Fibroblast of upper back skin (primary cell): ENCODE results near the gene MST1R.
"Not testable (repeated sequence)": the region's sequence is repeated elsewhere in the genome, so short reads cannot be mapped to it uniquely, and the experiment has no call there.

ENCODE experiments used
- DNase-seq: peaks from one replicate; pipeline ENCODE4 v3.0.0-alpha.2; 2013

The MST1R gene

DNA sequence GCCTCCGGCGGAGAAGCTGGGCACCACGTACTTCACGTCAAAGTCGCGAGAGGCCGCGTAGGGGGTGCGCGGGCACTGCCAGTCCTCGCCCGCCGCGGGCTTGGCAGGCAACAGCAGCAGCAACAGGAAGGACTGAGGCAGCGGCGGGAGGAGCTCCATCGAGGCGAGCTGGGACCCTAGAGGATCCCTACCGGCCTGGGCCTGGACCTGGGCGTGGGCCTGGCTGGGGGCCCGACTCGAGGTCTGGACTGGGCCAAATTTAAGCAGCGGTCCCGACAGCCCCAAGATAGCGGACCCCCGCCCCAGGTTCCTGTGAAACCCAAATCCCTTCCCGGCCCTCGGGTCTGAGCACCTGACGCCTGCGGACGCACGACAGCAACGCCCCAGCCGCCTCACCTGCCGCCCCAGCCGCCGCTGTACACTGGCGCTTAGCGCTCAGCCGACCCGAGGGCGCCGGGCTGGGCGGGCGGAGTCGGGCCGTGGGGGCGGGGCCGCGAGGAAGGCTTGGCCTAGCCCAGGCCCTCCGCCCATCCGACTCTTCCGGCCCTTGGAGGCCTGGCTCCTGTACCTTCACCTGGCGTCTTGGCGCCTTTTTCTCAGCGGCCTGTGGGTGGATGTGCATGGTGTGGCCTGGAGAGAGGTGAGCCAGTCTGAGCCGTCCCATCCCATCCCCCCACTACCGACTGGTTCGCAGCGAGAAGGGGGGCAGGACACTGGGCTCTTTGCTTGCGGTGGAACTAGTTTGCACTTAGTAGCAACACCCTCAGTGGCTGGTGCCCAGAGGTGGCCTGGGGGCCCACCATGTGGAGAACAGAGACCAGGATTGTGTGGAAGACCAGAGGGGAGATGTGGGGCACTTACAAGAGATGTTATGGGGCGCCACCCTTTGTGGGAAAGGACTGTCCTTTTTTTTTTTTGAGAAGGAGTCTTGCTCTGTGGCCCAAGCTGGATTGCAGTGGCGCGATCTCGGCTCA, at the start of gene MST1R:
MST1R (minus strand) TSS at position 423 of the 974 bp plus-strand sequence; CDS start at position 159, 264 bp downstream.
- peak; percentile 19 for DNase-seq

DNA sequence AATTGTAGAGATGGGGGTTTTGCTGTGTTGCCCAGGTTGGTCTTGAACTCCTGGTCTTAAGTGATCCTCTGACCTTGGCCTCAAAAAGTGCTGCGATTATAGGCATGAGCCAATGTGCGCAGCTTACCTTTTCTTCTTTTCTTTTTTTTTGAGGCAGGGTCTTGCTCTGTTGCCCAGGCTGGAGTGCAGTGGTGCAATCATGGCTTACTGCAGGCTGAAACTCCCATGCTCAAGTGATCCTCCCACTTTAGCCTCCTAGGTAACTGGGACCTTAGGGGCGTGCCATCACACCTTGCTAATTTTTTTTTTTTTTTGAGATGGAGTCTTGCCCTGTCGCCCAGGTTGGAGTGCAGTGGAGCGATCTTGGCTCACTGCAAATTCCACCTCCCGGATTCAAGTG, 49.3 kb upstream of the MST1R start:
- no peak for DNase-seq

DNA sequence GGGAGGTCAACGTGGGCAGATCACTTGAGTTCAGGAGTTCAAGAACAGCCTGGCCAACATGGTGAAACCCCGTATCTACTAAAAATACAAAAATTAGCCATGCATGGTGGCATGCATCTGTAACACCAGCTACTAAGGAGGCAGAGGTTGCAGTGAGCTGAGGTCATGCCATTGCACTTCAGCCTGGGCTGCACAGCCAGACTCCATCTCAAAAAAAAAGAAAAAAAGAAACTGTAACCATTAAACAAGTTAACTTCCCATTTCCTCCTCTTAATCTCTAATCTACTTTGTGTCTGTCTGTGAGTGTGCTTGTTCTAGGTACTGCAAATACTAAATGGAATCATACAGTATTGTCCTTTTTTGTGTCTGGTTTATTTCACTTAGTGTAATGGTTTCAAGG, 39.0 kb upstream of the MST1R start:
- DNase-seq, result no peak

DNA sequence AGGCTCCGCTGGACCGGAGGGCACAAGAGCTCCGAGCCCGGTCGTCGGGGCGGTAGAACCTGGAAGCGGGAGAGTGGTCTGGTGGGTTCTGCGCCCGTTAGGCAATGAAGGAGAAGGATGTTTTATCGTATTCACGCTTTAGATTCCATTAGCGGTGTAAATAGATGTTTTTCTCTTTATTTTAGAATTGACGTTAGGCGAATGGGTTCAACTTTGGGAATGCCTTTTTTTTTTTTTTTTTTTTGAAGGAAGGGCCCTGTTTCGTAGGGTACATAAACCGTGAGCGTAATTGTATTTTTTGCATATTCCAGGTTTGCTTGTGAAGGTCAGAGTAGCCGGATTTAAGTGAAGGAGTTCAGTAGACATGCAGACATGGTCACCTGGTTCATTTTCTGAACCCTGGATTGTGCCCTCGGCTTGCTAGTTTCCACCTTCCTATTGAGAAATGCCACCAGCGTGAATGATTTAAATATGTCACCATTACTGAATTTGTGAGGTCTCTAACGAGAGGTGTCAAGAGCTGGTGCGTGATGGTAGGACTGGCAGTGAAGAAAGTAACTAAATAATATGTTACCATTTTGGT, 37.1 kb upstream of the MST1R start:
- DNase-seq, result no peak

DNA sequence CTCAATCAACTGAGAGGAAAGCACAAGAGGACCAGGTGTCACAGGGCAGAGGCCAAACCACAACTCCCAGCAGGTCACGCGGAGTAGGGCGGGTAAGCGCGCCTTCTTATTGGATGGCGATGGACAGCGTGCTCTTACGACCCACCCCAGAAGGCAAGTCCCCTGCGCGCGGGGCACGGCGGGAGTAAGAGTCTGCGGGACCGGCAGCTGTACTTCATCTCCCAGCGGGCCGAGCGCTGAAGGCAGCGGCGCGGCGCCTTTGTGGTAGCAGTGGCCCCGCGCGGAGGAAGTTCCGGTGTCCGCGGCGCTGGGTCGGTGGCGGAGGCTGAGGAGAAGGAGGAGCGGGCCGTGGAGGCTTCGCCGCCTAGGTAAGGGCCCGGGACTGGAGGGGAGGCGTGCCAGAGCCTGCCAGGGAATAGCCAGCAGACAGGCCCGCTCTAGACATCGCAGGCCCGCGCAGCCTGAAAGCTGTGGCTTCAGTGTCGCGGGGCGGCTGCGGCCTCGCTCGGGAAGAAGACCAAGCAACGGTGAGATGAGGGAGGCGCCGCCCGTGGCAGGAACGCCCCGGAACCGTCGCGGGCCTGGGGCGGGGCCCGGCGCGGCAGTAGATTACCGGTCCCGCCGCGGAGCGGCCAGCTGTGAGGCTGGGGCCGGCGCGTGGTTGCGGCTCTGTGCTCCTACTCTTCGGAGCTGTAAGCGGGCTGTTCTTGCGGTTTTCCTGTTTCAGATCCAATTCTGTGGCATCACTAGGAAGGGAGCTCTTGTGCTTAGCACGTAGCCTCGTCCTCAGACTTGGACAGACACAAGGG, 36.4 kb upstream of the MST1R start, which contains the start of gene RBM6:
RBM6 (plus strand) TSS at position 293 of the 809 bp plus-strand sequence. CDS start 22,492 bp downstream, outside the sequence.
- DNase-seq, result peak; percentile 97

DNA sequence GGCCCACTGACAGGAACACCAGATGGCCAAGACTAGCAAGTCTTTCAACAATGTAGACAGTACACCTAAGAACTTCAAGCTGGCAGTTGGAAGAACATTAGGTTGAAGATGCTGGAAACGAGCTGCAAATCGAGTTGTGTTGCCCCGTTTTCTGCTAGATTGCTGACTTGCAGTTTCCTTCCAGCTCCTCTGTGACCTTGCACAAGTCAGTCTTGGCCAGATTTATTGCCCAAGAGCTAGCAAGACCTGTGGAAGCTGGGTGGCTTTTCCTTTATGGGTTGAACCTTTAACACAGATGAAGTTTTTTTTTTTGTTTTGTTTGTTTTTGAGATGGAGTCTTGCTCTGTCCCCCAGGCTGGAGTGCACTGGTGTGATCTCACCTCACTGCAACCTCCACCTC, 33.4 kb upstream of the MST1R start:
- no peak for DNase-seq

- not testable (repeated sequence) for DNase-seq
These were observed 28.6 kb upstream of the MST1R start for GRCh38 chr3:49932281-49932680.

- DNase-seq, result no peak
These were observed 27.2 kb upstream of the MST1R start for GRCh38 chr3:49930922-49931321.

- no peak for DNase-seq
These were observed 26.6 kb upstream of the MST1R start for GRCh38 chr3:49930168-49930690.

- DNase-seq, result peak; percentile 88
These were observed 25.9 kb upstream of the MST1R start, which contains the start of gene MON1A for GRCh38 chr3:49929291-49930167. Gene MON1A (minus strand): TSS chr3:49929811. CDS start chr3:49913346, 16,465 bp downstream.

DNA sequence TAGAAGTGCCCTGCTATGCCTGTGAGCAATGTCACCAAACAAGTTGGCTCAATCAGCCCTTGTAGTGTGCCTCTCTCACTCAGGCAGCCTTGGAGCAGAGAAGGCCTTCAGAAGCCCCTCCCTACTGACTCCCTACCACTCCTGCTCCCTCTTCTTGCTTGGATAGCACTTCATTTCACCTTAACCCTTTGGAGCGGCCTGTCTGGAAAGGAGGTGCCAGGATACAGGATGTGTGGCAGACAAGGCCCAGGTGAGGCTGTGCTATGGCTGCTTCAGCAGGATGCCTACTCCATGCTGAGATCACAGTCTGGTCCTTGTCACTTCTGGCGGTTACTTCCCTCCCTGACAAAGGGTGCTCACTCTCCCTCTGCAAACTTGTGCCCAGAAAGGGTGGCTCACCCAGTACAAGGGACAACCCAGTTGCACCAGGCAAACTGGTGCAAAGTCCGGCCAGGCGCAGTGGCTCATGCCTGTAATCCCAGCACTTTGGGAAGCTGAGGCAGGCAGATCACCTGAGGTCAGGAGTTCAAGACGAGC, 24.9 kb upstream of the MST1R start:
- DNase-seq, result no peak

GRCh38 chr3:49927798-49928197, 24.1 kb upstream of the MST1R start:
- DNase-seq, result no peak

DNA sequence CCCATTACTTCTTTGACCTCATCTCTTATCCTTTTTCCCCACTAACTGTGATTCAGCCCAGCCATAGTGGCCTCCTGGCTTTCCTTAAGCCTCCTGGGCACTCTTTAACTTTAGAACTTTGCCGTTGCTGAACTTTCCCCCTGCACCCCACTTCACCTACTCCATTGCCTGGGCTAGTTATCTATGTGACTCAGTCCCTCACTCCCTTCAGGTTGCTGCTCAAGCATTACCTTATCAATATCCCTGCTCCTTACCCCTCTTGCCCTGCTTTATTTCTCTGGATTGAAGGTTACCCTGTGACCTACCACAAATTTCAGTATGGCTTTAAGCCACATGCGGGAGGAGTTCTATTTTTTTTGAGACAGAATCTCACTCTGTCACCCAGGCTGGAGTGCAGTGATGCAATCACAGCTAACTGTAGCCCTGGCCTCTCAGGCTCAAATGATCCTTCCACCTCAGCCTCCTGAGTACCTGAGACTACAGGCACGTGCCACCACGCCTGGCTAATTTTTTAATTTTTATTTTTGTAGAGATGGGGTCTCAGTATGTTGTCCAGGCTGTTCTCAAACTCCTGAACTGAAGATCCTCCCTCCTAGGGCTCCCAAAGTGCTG, 22.6 kb upstream of the MST1R start:
- DNase-seq, result no peak

GRCh38 chr3:49925485-49925884, 21.8 kb upstream of the MST1R start:
- DNase-seq, result no peak

GRCh38 chr3:49924683-49925082, 21.0 kb upstream of the MST1R start:
- DNase-seq, result peak; percentile 59

DNA sequence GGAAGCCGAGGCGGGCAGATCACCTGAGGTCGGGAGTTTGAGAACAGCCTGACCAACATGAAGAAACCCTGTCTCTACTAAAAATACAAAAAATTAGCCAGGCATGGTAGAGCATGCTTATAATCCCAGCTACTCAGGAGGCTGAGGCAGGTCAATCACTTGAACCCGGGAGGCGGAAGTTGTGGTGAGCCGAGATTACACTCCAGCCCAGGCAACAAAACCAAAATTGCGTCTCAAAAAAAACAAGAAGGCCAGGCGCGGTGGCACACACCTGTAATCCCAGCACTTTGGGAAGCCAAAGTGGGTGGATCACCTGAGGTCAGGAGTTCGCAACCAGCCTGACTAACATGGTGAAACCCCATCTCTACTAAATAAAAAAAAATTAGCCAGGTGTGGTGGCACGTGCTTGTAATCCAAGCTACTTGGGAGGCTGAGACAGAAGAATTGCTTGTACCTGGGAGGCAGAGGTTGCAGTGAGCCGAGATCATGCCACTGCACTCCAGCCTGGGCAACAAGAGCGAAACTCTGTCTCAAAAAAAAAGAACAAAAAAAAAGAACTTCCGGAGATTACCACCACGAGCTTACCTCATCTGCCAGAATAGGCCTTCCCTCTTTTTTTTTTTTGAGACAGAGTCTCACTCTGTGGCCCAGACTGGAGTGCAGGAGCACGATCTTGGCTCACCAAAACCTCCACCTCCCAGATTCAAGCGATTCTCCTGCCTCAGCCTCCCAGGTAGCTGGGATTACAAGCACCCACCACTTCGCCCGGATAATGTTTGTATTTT, 14.3 kb upstream of the MST1R start:
- not testable (repeated sequence) for DNase-seq

GRCh38 chr3:49916686-49917085, 13.0 kb upstream of the MST1R start:
- DNase-seq, result peak; percentile 32

DNA sequence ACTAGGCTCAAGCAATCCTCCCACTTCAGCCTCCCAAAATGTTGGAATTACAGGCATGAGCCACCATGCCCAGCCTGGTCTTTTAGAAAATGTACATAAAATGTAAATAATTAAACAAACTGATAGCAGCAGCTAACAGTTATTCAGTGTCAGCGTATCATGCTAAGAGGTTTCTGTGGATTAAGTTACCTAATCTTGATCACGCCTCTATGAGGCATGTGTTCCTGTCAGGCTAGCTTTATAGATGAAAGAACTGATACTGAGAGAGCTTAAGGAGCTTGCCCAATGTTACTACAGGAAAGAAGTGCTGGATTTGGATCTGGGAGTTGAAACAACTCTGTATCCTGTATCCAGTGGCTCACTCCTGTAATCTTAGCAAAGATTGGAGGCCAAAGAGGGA, 11.2 kb upstream of the MST1R start:
- DNase-seq, result no peak

GRCh38 chr3:49912881-49913281, 9.2 kb upstream of the MST1R start:
- no peak for DNase-seq

DNA sequence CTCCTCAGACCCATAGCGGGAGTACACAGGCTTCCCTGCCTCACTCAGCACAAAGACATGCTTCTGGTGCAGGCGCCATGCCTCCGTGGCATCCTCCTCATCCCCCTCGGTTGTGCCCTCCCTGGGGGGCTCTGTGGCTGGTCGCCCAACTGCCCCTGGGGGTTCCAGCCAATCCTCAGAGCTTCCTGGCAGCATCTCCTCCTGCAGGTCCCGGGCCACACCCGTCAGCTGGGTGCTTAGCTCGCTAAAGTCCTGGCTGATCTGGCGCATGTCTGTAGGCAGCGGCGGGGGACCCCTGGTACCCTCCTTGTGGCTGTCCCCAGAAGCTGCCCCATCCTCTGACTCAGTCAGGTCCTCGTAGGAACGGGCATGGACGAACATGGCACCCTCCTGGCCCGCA, 7.9 kb upstream of the MST1R start:
- no peak for DNase-seq
